SIG-M5 treated with dmso at 0.1 percent for 504 hours (cell line): ENCODE results near the gene PPOX.

Experiments
- DNase-seq: peaks from one replicate; lab custom pipeline; 2025; ENCODE audit not compliant: unreplicated experiment; lab: John Stamatoyannopoulos, UW

The PPOX gene

DNA sequence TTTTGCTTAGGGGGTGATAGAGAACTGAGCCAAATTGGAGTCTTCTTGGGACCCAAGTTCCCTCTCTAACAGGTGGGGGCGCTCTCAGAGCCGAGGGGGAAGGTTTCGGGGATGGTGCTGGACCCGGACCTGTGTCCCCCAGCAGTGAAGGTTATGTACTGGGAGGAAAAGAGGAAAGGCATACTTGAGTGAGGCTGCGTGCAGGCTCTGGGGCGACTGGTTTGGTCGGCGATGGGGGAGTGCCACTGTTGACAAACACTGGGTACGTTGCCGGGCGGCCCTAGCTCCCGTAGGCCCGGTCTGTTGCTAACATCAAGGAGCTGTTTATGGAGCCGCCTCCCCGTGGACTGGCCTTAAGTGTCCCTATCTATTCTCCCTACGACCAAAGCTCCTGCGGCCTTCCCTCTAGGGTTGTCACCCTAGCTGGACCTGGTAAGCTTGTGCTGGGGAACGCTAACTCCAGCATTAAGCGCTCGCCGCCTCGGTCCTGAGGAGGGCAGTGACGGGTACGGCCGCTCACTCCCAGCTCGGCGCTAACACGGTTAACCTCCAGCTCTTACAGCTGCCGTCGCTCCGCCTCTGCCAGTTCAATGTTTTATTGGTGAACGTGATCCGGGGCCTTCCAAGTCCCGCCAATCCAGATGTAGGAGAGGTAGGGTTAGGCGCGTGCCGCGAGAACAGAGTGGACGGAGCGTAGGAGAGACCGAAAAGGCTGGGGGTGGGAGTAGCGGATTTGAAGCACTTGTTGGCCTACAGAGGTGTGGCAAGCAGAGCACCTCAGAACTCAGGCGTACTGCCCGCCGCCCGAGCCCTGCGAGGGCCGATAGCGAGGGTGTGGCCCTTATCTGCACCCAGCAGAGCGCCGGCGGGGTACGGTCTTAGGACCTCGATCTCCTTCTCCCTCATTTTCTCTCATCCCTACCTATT lies at the start of gene PPOX:
PPOX (plus strand) TSS at position 685 of the 927 bp plus-strand sequence. CDS start 422 bp downstream, outside the sequence.
- peak; percentile 99 for DNase-seq

DNA sequence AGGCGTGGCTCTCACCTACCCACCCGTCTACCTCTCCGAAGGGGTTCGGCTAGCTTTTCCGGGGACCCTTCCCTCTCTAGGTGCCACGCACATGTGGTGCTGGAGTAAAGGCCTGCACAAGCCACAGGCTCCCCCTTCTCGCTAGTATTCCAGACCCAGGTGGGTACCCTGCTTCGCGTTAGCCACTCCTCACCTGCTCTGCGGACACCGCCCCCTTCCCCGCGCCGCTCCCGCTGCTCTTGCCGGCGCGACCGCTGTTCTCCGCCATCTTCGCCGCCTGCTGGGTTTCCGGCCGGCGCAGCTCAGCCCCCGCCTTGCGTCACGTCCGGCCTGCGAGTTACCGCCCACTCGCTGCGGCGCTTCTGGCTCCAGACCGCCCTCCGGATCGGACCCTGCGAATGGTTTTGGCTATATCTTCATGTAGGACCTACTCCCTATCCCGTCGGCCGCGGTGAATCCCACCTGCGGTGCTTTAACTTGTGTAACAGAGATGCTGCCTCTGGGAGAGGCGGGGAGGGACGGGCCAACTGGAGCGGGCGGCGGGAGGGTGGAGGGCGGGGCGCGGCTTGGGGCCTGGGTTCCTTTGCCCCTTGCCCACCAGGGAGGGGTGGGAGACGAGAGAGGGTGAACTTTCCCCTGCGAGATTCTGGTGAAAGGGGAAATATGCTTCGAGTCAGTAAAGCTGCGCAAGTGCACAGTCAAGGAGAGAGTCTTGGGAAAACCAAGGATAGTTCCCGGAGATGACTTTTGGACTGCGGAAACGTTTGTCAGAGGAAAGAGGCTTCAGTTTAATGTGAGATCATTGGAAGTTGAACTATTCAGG lies 48.3 kb upstream of the PPOX start, which contains the start of the genes NIT1 and PFDN2:
NIT1 (plus strand) TSS at position 347 of the 823 bp plus-strand sequence; CDS start at position 419, 72 bp downstream.
PFDN2 (minus strand) TSS at position 279 of the 823 bp plus-strand sequence; CDS start at position 268, 11 bp downstream.
- peak; percentile 81 for DNase-seq

DNA sequence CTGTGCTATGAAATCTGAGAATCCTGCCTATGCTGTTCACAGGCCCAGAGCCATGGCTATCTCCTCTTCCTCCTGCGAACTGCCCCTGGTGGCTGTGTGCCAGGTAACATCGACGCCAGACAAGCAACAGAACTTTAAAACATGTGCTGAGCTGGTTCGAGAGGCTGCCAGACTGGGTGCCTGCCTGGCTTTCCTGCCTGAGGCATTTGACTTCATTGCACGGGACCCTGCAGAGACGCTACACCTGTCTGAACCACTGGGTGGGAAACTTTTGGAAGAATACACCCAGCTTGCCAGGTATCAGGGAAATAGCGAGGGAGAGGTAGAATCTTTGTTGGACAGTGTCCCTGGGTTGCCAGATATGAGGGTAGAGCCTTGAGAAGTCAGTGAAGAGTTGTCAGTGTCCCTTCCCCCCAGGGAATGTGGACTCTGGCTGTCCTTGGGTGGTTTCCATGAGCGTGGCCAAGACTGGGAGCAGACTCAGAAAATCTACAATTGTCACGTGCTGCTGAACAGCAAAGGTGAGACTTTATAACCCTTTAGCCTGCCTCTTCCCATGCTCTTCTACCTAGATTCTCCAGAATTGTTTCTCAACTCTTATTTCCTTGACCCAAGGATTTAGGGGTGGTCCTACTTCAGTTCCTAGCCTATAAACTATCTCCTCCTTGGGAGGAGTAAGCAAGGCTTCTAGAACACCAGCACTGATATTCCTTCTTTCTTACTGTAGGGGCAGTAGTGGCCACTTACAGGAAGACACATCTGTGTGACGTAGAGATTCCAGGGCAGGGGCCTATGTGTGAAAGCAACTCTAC lies 46.9 kb upstream of the PPOX start:
- DNase-seq: peak; percentile 90

DNA sequence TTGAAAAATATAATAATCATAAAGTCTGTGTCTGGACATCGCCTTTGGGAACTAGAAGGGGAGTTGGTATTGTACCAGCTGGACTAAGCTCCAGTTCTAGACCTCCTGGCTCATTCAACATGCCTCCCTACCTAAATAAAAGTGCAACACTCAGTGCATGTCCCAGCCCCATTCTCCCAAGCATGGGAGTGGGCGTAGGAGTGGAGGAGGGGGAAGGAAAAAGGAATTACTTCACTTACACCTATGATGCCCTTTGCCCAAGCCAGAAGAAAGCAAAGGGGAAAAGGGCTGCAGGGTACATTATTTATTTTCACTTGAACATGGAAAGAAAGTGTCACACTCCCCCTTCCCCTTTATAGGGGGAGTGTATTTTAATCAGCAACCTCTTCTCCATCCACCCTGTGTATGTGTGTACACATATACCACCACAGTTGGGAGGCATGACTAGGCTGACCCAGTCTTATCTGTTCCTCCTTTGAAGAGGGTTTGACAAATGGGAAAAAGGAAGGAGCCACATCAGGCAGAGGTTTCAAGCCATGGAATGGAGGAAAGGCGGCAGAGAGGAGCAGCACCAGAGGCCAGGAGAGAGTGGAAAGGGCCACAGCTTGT lies 45.1 kb upstream of the PPOX start:
- DNase-seq: no peak

DNA sequence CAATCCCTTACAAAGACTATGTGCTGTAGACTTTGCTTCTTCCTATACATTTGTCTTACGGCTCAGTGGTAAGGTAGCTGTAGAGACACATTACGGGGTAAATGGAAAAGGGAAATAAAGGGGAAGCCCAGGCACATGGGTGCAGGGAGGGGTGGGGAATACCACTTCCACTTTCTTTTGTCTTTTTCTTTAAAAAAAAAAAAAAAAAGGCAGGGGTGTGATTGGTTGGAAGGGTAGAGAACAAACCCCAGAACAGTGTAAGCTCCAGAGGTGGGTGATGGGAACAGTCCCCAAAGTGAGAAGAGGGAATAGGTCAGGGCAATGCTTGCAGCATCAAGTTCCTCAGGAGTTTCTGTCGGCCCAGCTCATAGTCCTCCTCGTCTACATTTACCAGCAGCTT lies 44.4 kb upstream of the PPOX start:
- DNase-seq: peak; percentile 86

DNA sequence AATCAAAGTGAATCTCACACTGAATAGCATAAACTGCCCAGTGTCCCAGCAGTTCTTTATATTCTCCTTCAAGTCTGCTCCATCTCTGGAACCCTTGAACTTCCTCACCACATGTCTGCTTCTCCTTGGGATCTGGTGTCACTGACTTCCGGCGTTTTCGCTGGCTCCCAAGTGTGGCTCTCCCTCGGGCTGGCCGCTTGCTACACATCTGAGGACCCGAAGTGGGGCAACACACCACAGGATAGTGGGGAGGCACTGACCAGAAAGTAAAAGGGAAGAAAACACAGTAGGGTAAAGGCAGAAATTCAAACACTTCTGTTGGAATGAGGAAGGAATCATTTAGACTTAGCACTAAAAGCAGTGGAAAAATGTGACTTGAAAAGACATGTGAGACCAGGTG lies 43.3 kb upstream of the PPOX start:
- DNase-seq: no peak

DNA sequence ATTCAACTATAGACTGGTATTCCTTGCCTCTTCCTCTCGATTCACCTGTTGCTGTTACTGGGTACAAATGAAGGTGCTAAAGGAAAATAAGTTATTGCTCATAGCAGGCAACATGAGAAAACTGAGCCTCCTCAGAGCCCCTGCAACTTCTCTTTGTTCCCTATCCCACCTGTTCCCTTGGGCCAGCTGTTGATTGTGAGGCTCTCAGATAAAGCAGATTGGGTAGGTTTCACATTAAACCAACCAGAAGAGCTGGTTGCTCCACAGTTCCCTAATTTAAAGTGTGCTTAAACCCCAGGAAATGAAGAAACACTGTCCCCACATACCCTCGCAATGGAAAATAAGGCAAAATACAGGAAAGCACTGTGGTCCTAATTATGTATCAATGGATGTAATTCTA lies 38.6 kb upstream of the PPOX start:
- peak; percentile 63 for DNase-seq

DNA sequence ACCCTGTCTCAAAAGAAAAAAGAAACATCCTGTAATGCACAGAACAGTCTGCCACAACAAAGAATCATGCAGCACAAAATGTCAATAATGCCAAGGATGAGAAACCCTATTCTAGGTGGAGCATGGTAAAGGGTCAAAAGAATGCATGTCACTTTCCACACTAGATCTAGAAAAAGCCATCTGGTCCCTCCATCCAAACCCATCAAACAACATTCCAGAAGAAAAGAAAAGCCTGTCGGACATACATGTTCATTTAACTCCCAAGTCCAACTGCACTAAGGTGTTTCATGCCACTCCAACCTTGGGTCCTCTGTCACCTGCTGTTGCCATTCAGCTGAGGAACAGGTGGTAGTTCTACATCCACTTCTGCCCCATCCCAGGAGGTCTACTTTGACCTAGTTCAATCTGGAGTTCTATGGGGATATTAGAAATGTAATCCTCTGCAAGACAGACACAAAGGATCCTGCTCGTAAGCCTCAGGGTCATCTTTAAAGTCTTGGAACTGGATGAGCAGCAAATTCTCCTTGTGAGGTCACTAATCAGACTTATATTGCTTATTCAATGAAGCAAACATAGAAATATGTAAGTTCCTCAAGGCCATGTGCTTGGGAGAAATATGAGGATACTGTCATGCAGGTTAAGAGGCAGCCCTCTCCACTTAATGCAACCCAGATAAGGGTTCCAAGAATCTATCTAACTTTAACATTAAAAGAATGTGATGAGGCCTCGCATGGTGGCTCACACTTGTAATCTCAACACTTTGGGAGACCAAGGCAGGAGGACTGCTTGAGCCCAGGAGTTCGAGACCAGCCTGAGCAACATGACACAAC lies 37.4 kb upstream of the PPOX start:
- DNase-seq: no peak

DNA sequence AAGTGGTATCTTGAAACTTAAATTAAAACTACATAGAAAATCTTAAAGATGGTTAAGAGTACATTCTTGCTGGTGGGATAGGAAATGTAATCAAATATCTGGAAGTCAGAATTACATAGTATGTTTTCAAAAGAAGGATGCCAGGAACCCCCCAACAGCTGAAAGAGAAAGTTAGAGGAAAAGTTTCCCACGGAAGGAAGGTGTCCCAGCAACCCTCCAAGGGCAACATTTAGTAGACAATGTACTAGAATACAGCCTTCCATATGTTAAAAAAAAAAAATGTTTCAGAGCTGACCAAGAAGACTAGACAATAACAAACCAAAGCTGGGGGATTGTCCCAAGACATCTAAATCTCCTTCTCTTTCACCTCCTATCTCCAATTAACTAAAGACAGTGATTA lies 36.0 kb upstream of the PPOX start:
- DNase-seq: no peak

DNA sequence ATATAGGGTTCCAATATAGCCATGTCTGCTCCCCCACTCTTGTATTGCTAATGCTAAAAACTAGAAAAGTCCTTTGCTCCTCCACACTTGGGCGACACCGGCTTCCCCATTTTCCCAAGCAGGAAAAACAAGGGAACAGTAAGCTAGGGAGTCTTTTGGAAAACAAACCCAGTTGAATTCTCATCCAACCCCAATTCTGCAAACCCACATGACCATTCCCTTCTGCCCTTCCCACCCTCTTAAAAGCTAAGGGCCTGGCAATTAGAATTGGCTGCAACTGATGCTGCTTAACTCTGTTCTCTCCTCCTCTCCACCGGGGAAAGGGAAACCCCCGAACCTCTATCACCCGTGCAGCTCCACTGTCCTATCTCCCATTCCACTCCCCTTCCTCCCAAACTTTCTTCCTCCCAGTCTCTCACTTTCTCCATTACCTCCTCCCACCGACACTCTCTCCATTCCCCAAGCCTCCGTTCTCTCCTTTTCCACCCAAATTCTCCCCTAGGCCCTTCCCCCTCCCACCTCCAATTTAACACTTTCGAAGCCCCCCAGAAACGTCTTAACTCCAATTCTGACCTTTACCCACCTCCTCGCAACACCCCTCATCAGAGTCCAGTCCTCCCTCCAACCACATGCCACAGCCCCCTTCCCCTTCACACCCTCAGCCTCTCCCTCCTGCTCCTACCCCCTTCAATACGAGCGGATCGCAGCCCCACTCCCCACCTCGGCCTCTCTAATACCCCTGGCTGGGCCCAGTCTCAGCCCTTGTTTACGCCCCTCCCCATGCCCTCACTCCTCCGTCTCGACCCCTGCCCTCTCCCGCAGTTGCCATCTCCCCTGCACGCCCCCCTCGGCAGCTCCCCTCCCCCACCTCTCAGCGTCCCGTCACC lies 34.5 kb upstream of the PPOX start:
- DNase-seq: peak; percentile 51

DNA sequence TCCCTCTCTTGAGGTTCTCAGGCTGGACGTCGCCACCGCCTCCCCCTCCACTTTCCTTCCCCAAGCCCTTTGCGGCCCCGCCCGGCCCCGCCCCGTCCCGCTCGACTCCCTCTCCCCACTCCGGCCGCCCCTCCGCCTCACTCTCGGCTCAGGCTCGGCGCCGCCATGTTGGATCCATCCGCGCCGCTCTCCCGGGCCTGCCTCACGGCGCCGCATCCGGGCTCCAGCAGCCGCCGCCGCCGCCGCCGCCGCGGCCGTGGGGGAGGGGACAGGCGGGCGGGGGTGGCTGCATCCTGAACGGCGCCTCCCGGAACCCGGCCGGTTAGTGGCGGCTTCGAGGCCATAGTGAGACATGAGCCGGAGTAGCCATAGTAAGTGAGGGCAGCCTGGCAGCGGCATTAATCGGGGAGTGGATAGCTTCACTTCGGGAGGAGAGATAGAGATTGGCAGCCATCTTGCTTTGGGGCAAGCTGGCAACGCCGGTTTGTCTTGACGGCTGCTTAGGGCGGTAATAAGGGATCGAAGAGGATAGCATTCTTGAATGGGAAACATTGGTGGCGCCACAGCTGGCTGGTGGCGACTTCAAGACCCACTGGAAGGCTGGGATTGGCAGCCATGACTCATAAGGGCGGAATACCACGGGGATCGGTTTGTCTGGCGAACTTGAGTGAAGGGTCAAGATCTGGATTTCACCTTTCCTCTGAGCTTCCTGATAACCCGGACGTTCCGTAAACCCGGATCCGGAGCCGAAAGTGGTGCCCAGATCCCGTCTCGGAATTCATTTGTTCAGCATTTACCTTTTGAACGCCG lies 33.6 kb upstream of the PPOX start, which contains the start of gene DEDD:
DEDD (minus strand) TSS at position 258 of the 810 bp plus-strand sequence. CDS start 8,205 bp downstream, outside the sequence.
- peak; percentile 100 for DNase-seq

DNA sequence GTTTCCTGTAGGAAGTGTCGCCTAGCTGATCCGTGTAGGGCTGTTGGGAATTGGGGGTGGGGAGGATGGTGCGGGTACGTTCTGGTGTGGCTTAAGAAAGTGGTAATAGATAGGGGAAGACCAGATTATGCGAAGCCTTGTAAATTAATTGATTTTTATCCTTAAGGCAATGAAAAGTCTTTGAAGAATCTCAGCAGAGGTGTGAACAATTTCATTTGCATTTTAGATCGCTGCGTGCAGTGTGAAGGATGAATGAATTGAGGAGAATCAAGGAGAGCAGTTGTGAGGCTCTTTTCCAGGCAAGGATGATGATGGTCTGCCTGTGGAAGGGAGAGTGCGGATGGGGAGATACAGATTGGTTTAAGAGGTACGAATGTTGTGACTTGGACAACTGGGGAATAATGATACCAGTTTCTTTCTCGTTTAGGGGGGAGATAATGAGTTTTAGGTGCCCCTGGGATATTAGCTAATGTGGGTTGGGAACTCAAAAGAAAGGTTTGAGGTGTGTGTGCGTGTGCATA lies 32.9 kb upstream of the PPOX start:
- DNase-seq: no peak

DNA sequence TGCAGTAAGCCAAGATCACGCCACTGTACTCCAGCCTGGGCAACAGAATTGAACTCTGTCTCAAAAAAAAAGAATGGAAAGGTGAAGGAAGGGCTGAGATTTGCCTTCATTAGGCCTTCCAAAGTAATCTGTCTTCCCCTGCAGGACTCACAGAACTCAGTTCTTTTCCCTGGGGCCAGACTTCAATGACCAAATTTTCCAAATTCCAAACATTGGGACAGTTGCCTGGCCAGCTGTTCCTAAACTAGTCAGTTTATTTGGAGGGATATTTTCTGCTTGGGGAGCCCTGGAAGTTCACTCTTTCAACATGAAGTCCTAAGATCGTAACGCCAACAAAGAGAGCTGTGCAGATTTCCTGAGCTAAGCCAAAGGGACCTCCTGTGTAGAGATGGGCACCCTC lies 28.3 kb upstream of the PPOX start:
- no peak for DNase-seq

DNA sequence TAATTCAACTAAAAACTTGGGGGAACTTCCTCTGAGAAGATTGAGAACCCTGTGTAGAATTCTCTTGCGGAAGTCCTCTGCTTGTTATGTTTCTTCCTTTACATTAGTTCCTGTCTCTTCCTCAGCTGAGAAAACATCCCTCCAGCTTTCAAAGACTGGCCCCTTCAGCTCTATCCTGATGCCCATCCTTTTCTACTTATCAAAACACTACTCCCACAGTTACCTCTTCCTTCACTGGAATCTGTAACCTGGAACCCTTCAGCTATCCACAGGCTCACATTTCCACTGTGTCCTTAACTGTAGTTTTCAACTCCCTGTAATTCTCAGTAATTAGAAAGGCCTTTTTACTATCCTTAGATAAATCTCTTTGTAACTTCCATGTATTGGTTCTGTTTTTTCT lies 27.8 kb upstream of the PPOX start:
- no peak for DNase-seq

DNA sequence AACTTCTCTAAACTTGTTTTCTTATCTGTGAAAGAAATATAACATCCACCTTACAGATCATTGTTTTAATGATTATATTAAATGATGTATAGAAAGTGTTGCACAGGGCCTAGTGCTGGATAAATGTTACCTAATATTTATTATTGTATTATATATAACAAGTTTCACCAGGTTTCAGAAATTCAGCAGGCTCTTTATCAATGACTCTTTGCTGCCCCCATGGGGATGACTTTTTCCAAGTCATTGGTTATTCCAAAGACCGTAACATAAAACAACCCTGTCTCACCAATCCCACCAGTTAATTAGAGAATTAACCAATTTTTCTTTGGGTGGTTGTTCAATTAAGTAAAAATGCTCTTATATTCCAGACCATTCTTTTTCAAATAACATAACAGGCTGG lies 26.5 kb upstream of the PPOX start:
- DNase-seq: peak; percentile 59

DNA sequence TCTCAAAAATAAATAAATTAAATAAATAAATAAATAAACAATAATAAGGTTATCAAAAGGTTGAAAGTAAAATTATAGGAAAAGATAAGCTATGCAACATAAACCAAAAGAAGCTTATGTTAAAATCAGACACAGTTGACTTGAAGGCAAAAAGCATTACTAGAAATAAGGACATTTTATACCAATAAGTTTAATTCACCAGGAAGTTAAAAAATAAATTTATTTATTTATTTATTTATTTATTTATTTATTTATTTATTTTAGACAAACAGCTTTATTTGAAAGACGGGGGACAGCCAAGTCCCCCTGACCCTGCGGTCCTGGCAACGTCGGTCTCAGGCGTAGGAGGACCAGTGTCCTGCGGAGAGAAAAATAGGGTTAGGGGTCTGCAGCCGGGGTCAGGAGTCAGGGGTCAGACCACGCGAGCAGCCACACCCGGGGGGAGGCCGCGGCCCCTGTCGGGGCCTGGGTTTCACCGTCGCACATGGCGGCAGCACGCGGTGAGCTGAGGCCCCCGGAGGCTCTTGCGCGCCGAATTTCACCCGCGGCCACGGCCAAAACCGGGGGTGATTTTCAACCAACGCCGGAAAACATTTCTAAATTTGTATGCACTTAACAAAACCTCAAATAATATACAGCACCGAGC lies 25.3 kb upstream of the PPOX start:
- no peak for DNase-seq

DNA sequence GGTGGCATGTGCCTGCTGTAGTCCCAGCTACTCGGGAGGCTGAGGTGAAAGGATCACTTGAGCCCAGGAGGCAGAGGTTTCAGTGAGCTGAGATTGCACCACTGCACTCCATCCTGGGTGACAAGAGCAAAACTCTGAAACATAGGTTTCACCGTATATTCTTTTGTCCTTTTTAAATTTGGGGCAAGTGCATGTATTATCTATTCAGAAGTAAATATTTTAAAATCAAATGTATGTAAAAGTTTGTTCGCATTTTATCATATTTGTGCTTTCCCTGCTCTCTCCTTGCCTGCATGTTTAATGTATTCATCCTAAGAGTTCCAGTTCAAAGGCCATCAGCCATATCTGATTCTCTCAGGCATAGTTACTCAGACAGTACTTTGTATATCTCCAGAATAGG lies 20.4 kb upstream of the PPOX start:
- no peak for DNase-seq
